GM12872 (cell line): ENCODE results near the gene ZNF385A.

Experiments
- TF ChIP-seq, protein P1 (sequence below): IDR thresholded peaks from 3 replicates; pipeline ENCODE4 v1.5.1; 2011; ENCODE audit warnings: low read depth, mild to moderate bottlenecking, low read length, moderate library complexity; ENCODE audit not compliant: insufficient read depth

The ZNF385A gene

GRCh38 chr12:54368025-54368708 lies 16.4 kb downstream of the ZNF385A start:
- TF ChIP-seq, protein P1, sequence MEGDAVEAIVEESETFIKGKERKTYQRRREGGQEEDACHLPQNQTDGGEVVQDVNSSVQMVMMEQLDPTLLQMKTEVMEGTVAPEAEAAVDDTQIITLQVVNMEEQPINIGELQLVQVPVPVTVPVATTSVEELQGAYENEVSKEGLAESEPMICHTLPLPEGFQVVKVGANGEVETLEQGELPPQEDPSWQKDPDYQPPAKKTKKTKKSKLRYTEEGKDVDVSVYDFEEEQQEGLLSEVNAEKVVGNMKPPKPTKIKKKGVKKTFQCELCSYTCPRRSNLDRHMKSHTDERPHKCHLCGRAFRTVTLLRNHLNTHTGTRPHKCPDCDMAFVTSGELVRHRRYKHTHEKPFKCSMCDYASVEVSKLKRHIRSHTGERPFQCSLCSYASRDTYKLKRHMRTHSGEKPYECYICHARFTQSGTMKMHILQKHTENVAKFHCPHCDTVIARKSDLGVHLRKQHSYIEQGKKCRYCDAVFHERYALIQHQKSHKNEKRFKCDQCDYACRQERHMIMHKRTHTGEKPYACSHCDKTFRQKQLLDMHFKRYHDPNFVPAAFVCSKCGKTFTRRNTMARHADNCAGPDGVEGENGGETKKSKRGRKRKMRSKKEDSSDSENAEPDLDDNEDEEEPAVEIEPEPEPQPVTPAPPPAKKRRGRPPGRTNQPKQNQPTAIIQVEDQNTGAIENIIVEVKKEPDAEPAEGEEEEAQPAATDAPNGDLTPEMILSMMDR, result no peak

DNA sequence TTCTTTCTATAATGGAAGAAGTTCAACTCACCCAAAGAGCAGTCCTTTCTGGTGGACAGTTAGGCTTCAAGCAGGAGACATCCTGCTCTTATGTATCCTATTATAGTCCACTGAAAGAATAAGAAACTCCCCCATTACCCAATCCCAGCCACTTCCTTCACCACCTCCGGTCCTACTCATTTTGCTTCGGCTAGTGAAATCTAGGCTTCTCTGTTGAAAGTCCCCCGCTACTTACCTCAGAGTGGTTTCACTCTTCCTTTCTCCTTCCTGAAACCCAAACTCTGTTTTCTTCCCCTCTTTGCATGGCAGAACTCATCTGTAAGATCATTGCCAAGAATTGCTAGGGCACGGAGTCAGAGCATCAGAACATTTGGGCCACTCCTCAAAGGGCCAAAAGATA lies 20.1 kb downstream of the ZNF385A start, which contains the start of gene GPR84:
GPR84 (minus strand) TSS at position 74 of the 400 bp plus-strand sequence. CDS start 635 bp downstream, outside the sequence.
- TF ChIP-seq, protein P1, result no peak

DNA sequence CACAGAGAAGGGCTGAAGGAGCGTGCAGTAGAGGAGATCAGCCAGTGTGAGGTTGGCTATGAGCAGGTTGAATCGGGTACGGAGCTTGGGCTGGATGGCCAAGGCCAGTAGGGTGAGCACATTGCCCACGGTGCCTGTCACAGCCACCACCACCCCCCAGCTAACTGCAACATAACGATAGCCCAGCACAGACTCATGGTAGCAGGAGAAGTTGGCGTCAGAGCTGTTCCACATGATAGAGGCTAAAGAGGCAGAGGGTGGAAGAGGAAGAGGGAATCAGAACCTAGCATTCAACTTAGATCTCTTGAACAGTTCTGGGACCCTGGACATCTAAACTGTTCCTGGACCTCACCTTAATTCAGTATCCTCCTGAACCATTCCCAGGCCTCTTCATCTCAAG lies 20.9 kb downstream of the ZNF385A start:
- TF ChIP-seq, protein P1, result no peak

- TF ChIP-seq, protein P1, result no peak
Observed at GRCh38 chr12:54363047-54363446, 21.5 kb downstream of the ZNF385A start.

- TF ChIP-seq, protein P1, result peak; percentile 90
Observed at GRCh38 chr12:54360717-54361456, 23.6 kb downstream of the ZNF385A start.

- TF ChIP-seq, protein P1, result no peak
Observed at GRCh38 chr12:54359762-54360351, 24.7 kb downstream of the ZNF385A start.
